GM19099 (cell line): Measurements from ENCODE around the gene ITGB1.

ENCODE experiments used
- POLR2A ChIP-seq: IDR thresholded peaks from 3 replicates; pipeline ENCODE4 v1.6.1; 2011; ENCODE audit warnings: low read depth; ENCODE audit not compliant: insufficient read length; ENCODE audit errors: extremely low read depth

ITGB1 gene

DNA sequence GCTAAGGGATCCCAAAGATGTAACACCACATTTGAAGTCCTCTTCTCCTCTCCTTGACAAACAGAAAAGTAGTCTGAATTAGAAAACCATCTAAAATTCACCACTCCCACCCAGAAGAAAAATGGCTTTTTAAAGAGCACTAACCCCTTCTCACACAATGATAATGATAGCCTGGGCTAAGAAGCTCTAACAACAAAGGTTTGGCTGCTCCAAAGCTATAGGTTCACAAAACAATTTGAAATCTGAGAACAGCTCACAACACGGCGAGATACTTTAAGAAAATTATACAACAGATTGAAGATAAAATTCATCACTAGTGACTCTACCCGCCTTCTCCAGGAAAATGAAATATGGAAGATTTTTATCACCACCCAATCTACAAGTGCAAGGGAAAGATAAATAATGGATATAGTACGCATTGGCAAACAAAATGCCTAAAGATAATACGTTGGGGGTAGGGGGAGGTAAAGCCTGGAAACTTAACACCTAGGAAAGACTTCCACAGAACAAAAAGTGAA, 7.4 kb downstream of the ITGB1 start:
- no peak for TF ChIP-seq POLR2A

DNA sequence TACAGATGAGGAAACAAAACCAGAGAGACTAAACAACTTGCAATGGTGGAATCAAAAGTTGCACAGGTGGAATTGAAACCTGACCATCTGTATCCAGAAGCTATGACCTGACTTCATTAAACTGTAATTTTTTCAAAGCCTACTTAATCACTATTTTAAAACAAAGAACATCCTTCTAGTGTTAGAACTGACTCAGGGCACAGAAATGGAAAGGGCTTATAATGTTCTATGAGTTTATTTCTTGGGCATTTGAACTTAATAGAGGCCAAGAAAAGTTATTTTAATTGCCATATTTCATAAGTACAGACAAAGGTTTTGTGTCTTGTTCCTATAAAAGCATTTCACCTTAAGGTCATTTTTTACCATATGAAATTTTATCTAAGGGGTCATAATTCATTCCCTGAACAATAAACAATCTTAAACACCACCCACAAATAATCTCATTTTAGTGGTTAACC, 8.8 kb downstream of the ITGB1 start:
- TF ChIP-seq POLR2A = no peak

DNA sequence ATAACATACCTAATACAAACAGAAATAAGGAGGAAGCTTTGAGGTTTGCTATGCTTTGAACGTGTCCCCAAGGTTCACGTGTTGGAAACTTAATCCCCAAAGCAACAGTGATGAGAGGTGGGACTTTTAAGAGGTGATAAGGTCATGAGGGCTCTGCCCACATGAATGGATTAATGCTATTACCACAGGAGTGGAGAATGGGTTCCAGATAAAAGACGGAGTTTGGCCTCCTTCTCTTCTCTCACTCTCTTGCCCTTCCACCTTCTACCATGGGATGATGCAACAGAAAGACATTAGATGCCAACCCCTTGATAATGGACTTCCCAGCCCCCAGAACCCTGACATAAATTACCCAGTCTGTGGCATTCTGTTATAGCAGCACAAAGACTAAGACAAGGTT, 9.6 kb downstream of the ITGB1 start:
- TF ChIP-seq POLR2A = no peak

DNA sequence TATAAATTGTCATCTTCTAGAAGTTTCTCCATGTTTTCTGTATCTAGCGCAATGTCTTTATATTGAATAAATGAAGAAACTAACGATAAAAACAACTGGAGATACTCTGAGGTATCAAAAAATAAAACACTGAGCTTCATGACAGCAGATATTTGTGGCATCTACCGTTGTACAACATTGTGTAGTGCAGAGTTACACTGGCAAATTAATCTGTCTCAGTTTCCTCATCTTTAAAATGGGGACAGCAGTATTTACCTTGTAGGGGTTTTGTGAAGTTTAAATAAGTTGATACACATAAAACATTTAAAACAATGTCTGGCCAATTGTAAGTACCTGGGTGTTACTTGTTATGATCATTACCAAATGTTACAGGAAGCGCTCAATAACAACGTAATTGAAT, 10.4 kb downstream of the ITGB1 start:
- TF ChIP-seq POLR2A = no peak

- no peak for TF ChIP-seq POLR2A
Observed at GRCh38 chr10:32946108-32946507, 11.9 kb downstream of the ITGB1 start.

- no peak for TF ChIP-seq POLR2A
Observed at GRCh38 chr10:32943854-32944661, 14.0 kb downstream of the ITGB1 start.

DNA sequence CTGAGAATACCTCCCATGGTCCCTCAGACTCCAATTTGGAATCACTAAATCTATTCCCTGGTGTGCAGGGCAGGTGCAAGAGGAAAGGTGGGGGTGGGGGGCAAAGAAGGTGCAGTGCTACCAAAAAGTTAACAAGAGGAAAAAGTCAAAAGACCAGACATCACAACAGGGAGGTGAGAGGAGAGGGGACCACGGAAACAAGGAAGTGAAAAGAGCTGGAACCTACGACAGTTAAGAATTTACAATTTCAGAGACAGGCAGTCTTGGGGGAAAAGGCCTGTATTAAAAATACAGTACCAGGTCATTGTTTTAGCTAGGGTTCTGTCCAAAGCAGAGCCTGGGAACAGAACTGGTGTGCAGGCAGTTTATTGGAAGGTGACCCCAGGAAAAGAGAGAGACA, 14.6 kb downstream of the ITGB1 start:
- TF ChIP-seq POLR2A = no peak

DNA sequence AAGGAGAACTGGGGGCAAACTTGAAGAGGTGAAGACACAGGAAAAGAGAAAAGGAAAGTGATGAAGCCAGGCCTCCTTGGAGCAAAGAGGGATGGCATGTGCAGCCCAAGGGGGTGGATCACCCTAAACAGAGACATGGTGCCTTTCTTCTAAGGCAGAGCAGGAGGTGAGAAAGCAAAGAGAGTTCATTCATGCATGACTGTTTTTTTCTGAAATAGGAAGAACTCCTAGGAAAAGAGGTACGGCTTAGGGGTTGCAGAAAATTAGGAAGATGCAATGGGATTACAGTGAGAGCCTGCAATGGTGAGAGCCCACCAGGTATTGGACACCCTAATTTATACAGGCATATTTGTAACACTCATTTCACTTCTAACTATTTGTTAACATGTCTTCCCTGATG, 15.9 kb downstream of the ITGB1 start:
- TF ChIP-seq POLR2A = no peak

DNA sequence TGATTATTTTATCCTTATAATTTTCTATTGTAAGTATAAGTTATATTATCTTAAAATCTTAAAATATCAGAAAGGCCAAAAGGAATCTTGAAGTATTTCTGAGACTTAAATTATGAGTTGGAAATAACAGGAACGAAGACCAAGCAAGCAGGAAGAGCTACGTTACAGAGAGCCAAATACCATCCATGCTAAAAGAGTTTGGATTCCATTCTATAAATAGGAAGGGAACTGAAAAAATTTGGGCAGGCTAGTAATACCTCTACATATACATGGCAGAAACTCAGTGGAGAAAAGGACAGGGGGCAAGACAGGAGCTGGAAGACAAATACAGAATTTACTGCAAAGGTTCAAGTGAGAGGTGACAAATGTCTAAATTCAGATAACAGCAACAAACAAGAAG, 16.7 kb downstream of the ITGB1 start:
- no peak for TF ChIP-seq POLR2A

DNA sequence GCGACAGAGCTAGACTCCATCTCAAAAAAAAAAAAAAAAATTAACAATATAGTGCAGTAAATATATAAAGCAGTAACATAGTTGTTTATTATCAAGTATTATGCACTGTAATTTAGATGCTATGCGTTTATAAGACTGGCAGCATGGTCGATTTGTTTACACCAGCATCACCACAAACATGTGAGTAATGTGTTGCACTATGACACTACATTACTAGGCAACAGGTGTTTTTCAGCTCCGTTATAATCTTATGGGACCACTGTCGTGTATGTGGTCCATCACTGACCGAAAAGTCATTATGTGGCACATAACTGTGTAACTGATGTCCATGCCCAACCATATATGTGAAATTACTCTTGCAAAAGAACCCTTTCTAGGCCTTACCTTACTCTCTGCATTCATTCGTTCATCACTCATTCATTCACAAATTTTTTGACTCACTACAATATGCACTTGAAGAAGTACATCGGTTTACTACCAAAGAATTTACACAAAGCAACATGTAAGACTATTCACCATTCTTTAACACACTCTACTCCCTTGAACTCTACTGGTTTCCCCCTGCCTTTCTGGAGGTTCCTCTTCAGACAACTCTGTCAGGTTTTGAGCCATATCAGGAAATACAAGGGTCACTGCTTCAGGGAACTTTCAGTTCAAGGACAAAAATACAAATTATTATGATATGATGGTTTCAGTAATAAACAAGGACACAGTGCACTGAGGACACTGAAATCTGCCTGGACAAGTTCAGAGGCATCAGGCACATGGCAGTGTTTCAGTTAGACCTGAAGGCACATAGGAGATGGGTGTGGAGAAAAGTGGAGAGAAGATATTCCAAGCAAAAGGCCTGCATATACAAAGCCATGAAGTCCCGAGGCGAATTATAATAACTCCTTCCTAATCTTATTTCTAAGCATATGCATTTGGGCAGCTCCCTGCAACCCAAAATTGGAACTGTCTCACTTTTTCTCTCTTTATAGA, 17.4 kb downstream of the ITGB1 start:
- TF ChIP-seq POLR2A = no peak

DNA sequence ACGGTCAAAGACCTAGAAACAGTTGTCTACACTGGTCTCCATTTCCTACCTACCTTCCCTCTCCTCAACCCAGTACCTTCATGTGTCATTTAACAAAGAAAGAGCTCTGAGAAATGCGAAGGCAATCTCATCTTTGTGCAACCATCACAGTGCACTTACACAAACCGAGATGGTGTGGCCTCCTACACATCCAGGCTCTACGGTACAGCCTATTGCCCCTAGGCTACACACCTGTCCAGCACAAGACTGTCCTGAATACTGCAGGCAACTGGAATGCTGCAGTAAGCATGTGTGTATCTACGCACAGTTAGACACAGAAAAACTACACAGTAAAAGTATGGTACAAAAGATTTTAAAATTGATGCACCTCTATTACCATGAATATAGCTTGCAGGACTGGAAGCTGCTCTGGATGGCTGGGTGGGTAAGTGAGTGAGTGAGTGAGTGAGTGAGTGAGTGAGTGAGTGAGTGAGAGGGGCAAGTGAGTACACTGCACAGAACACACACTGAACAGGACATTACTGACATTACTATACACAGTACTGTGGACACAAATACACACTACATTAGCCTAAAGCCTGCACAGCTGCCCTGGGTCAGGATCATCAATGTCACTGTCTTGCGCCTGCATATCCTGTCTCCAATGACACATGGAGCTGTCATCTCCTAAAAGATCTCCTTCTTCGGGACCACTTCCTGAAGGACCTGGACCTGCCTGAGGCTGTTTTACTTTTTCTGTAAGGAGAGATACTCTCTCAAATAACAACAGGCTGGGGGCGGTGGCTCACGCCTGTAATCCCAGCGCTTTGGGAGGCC, 18.5 kb downstream of the ITGB1 start:
- no peak for TF ChIP-seq POLR2A

- TF ChIP-seq POLR2A = no peak
Observed at GRCh38 chr10:32938554-32939061, 19.4 kb downstream of the ITGB1 start.

GRCh38 chr10:32937911-32938424, 20.1 kb downstream of the ITGB1 start:
- no peak for TF ChIP-seq POLR2A

DNA sequence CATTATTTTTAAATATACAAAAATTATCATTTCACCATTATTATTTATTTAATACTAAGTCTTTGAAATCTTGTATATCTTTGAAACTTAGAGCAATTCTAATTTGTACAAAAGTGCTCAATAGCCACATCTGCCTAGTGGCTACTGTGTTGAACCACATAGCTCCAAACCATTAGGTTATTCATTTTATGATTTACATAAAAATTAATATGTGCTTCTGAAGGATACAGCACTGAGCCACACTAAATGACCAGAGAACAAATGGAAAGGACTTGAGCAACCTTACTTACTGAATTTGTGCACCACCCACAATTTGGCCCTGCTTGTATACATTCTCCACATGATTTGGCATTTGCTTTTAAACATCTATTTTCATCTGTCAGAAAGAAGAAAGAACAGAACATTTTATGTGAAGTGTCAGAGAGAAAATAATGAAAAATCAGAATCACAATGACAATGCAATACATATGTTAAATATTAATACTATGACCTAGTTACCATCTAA, 25.8 kb downstream of the ITGB1 start:
- TF ChIP-seq POLR2A = no peak
